Fibroblast of the conjunctiva (primary cell): ENCODE measurements around the gene MTX3.

Experiments used
- DNase-seq: peaks from one replicate; pipeline ENCODE4 v3.0.0-alpha.2; 2010; ENCODE audit warnings: low read depth

The MTX3 gene

GRCh38 chr5:79982136-79982535 lies 8.9 kb downstream of the MTX3 start:
- DNase-seq = no peak

- no peak for DNase-seq
These were observed 14.1 kb downstream of the MTX3 start for GRCh38 chr5:79976759-79977515.

GRCh38 chr5:79975422-79975821 lies 15.6 kb downstream of the MTX3 start:
- DNase-seq = no peak

- no peak for DNase-seq
These were observed 16.2 kb downstream of the MTX3 start for GRCh38 chr5:79974886-79975285.

DNA sequence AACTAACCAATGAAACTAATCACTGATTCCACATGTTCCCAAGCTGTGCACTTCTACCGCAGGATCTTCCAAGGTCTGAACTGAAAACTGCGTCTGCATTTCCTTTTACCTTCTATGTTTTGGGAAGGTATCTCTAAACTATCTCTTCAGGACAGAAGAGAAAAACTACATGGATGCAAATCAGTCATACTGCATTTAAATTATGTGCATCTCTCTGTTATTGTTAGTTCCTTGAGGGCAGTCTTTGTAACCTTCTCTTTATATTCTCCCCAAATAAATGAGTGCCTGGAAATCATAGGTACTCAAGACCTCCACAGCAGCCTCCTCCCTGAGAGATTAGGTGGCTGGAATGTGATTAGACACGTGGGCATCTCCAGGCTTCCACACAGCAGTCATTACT lies 17.1 kb downstream of the MTX3 start:
- no peak for DNase-seq

DNA sequence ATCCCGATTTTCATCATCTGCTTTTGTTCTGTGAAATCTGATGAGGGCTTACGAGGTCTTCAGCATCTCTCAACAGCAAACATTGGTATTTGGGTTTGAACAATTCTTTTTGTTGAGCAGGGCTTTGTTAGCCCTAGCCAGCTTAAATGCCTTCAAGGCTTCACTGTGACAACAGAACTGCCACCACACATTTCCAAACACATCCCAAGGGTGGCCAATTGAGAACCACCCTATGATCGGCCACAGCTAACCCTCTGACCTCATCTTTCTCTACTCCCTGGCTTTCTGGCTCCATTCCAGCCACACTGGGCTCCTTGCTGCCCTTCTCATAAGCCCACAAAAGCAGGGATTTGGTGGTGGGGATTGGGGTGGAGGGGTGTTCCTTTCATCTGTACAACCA lies 17.6 kb downstream of the MTX3 start:
- no peak for DNase-seq

DNA sequence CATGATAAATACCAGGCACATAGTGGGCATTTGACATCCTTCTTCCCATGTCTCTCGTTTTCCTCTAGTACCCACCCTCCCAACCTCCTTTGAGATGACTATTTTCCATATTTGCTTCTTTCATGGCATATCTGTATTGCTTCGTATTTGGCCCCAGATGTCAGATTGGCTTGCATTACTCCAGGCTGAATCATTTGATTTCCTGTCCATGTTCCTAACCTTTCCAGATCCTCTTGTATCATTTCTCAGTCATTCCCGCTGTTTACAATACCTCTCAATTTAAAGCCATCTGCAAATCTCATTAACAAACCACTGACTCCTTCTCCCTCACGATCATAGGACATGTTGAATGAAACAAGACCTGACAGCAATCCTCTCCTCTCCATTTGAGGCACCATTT lies 19.9 kb downstream of the MTX3 start:
- DNase-seq = no peak

DNA sequence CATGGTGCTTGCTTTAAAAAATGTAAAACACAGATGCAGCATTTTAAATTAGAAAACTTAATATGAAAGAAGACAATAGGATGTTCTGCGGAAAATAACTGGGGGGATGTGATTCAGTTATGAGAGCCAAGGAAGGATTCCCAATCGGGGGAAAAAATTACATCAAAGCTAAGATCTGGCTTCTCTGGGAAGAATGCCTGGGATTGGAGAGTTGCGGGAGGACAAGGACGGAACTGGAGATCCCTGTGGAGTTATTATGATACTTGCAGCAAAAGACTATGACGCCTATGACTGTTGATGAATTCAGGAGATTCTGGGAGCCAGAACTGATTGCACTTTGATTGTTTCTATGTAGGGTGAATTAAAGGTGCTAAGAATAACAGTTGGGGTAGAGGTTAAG lies 24.6 kb downstream of the MTX3 start:
- DNase-seq = no peak

DNA sequence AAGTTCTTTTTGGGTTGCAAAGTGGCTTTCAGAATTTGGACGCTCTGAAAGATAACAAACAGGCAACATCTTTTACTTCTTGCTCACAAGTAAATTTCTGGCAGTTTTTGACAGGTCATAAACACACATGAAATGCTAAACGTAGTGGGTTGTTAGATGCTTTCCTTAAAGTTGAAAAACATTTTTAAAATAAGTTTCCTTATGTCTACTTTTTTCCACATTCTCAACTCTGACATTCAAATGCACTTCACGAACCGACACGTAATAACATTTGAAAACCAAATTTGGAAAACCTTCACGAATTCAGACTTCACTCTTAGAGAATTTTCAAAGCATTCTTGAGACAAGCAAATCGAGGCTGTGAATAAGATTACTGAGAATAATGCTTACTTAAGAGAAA lies 26.9 kb downstream of the MTX3 start:
- no peak for DNase-seq

DNA sequence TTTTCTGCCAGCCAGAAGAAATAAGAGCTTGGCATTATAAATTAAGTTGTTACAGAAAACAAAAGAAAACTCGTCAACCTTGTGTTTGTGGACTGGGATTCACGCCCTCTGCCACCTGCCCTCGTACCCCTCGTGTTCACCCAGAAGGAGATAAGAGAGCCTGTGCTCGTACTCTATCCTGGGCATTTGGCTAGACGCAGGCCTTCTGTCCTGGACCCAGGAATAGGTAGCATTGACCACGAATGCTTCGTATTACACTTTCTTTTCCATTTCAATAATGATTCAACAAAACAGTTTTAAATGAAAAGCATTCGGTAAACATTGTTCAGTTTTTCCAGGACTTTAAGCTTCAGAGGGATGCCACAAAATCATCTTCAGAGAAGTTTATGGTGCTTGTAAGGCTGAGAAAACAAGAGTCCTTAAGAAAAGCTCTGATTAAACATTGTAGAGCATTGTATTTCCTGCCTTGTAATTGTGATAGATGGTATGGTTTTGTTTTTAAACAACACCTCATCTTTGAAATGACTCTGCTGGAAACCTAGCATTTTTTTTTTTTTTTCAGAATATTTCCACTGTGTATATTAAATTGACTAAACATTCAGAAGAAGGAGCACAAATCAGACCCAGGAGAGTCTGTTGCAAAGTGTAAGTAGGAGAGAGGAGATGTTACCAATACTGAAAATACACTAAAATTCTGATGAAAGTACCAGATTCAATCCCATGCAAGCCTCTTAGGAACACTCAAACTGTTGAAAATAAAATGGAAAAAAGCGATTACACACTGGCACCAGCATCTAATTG lies 27.6 kb downstream of the MTX3 start:
- no peak for DNase-seq

- DNase-seq = no peak
These were observed 28.4 kb downstream of the MTX3 start for GRCh38 chr5:79962575-79963222.

DNA sequence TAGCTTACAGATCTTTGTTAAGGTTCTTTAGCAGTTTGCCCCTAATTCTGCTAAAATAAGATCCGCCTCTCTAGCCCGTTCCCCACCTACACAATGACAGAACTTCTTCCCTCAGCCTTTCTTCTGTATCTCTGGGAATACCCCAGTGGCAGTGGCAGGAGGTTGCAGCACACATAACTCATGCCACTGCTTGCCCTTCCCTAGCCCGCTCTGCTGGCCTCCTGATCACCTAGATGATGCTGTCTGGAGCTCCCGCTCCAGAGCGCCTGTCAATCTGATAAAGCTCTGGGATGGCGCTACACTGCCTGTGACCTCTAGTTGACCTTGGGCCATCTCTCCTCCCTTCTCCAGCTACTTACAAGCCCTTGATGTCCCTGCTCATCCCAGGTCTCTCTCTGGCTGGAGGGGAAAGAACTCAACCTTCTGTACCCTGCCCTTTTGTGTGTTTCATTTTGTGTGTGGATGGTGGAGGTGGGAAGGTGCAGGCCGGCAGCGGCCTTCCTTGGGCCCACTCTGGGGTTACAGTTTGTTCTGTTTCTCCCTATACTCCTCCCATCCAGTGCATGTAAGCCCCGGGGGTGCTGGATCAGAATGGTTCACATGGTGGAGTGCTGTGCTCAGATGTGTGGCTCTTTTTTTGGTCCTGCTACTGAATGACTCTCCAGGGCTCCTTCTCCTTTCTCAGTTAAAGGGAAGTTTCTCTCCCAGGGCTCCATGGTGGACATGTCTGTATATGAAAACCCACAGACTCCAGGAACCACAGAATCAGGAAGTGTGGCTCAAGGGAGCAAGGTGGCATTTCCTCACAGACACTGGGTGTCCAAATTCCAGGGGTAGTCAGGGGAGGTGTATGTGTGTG lies 29.1 kb downstream of the MTX3 start:
- DNase-seq = no peak

GRCh38 chr5:79959407-79959806 lies 31.7 kb downstream of the MTX3 start:
- no peak for DNase-seq

GRCh38 chr5:79955941-79956670 lies 35.0 kb downstream of the MTX3 start:
- DNase-seq = no peak

- DNase-seq = no peak
These were observed 35.6 kb downstream of the MTX3 start for GRCh38 chr5:79955356-79955895.

DNA sequence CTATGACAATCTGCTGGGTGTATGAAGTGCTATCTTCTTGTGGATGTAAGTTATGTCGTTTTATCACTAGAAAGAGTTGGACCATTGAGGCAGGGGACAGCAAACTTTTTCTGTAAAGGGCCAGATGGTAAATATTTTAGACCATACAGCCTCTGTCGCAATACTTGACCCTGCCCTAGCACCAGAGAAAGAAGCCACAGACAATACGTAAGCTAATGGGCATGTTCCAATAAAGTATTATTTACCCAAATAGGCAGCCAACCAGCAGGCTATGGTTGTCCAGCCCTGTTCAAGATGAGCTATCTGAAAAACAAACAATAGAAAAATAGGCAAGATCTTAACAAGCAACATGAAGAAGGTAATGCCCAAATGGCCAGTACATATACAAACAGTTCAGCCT lies 36.4 kb downstream of the MTX3 start:
- DNase-seq = no peak

DNA sequence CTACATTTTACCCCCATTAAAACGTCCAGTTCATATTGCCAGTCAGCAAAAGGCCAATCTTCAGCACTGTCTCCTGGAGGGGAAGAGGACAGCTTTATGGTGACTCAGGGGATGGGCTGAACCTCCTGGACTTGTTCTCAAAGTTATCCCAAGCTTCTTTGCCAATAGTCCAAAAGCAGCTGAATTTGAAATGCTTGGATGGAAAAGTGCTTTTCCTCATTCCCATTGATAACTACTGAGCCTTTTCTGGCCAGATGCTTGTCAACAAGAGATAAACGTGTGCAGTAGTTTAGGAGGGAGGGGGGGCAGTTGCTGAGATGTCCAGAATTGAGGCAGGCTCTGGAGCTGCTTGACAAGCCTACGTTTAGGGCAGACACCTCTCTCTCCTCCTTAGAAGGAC lies 43.5 kb downstream of the MTX3 start:
- DNase-seq = no peak

DNA sequence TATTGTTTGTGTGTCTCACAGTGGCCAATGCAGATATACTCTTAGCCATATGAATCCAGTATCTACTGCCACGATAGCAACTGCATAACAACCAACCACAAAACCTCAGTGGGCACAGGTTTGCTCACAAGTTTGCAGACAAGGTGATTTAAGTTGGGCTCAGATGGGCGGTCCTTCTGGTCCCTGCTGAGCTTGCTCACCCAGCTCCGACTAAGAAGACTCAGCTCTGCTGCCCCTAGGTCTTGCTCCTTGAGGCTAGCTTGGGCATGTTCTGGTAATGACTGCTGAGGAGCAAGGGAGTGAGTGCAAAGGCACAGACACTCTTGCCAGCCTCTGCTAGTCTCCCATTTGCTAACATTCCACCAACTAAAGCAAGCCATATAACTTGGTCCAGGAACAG lies 52.6 kb downstream of the MTX3 start:
- DNase-seq = no peak

- no peak for DNase-seq
These were observed 54.3 kb downstream of the MTX3 start for GRCh38 chr5:79936646-79937216.

GRCh38 chr5:79936002-79936645 lies 54.9 kb downstream of the MTX3 start:
- DNase-seq = peak; percentile 43
